Nephron (organoid): Measurements from ENCODE around the gene UBASH3B.

Experiments
- H3K27ac Mint-ChIP-seq, 3 experiments: 2 replicates each; pipeline ENCODE4 v1.8.0; 2020; ENCODE audit warnings: mixed read lengths in 3 of 3, mild to moderate bottlenecking in 2 of 3, moderate library complexity in 1 of 3
- H3K27me3 Mint-ChIP-seq: 2 replicates; pipeline ENCODE4 v1.8.0; 2021; ENCODE audit warnings: low read depth, mild to moderate bottlenecking, moderate library complexity, mixed read lengths
- H3K36me3 Mint-ChIP-seq: 2 replicates; pipeline ENCODE4 v1.8.0; 2020; ENCODE audit warnings: low read depth, mixed read lengths
- H3K4me1 Mint-ChIP-seq: 2 replicates; pipeline ENCODE4 v1.8.0; 2020; ENCODE audit warnings: mixed read lengths
- H3K4me3 Mint-ChIP-seq, 3 experiments: 2 replicates each; pipeline ENCODE4 v1.8.0; 2020; ENCODE audit warnings: mild to moderate bottlenecking in 3 of 3, mixed read lengths in 3 of 3, moderate library complexity in 2 of 3
- H3K9me3 Mint-ChIP-seq: 2 replicates; pipeline ENCODE4 v1.8.0; 2020; ENCODE audit warnings: mixed read lengths
- TF ChIP-seq, protein P1 (sequence below), 3 experiments: fragments of 200-600 bp; sonication (generic); IDR thresholded peaks; one replicate each; pipeline ENCODE4 v1.5.0; 2021; ENCODE audit warnings: antibody characterized with exemption in 3 of 3; ENCODE audit not compliant: unreplicated experiment in 3 of 3

The UBASH3B gene

GRCh38 chr11:122832721-122833470, 177.4 kb downstream of the UBASH3B start:
- Mint-ChIP-seq H3K4me1 (peaks cover 8% of the 10 kb centered on the region), H3K27ac (no peak overlapping the region), H3K9me3 (peaks cover 11% of the 10 kb centered on the region), H3K4me3 (no peak overlapping the region), H3K27me3 (peaks cover 11% of the 10 kb centered on the region), H3K36me3 (no peaks in the 10 kb centered on the region)
- TF ChIP-seq, protein P1, sequence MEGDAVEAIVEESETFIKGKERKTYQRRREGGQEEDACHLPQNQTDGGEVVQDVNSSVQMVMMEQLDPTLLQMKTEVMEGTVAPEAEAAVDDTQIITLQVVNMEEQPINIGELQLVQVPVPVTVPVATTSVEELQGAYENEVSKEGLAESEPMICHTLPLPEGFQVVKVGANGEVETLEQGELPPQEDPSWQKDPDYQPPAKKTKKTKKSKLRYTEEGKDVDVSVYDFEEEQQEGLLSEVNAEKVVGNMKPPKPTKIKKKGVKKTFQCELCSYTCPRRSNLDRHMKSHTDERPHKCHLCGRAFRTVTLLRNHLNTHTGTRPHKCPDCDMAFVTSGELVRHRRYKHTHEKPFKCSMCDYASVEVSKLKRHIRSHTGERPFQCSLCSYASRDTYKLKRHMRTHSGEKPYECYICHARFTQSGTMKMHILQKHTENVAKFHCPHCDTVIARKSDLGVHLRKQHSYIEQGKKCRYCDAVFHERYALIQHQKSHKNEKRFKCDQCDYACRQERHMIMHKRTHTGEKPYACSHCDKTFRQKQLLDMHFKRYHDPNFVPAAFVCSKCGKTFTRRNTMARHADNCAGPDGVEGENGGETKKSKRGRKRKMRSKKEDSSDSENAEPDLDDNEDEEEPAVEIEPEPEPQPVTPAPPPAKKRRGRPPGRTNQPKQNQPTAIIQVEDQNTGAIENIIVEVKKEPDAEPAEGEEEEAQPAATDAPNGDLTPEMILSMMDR (IDR thresholded peaks at IDR 0.05; ENCODE audit: unreplicated experiment in 3 of 3) = no peak

DNA sequence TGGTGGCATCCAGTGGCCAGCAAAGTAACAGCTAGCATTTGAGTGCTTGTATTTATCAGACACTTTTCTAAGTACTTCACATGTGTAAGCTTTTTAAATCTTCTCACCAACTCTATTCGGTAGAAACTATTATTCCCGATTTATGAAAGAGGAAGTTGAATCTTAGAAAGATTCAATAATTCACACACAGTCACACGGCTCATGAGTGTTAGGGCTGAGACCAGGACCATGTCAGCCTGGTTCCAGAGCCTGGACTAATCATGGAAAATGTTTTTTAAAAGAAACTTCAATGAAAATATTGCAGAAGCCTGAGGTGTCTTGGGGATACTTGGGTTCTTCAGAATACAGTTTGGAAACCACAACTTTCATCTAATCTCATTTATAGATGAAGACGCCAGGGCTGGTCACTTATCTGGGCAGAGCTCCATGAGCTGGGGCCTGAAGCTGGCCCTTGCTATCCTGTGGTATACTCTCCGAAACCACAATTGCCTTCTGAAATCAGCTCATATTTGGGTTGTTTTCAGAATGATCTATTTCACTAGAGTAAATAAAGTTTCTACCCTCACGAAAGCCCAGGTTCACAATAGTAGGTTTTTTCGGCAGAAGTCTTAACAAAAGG, 178.4 kb downstream of the UBASH3B start:
- Mint-ChIP-seq H3K4me3 (no peak overlapping the region), H3K27me3 (peaks cover 15% of the 10 kb centered on the region), H3K36me3 (no peaks in the 10 kb centered on the region), H3K4me1 (peaks cover 8% of the 10 kb centered on the region), H3K9me3 (peaks cover 11% of the 10 kb centered on the region), H3K27ac (no peak overlapping the region)
- TF ChIP-seq, protein P1 (IDR thresholded peaks at IDR 0.05; ENCODE audit: unreplicated experiment in 3 of 3) = no peak

- TF ChIP-seq, protein P1 (IDR thresholded peaks at IDR 0.05; ENCODE audit: unreplicated experiment in 3 of 3) = no peak
- Mint-ChIP-seq H3K36me3 (no peaks in the 10 kb centered on the region), H3K9me3 (no peaks in the 10 kb centered on the region), H3K4me1 (peaks cover 8% of the 10 kb centered on the region), H3K27me3 (peaks cover 17% of the 10 kb centered on the region), H3K27ac (no peak overlapping the region), H3K4me3 (no peak overlapping the region)
Observed at GRCh38 chr11:122836916-122837315, 181.4 kb downstream of the UBASH3B start.

DNA sequence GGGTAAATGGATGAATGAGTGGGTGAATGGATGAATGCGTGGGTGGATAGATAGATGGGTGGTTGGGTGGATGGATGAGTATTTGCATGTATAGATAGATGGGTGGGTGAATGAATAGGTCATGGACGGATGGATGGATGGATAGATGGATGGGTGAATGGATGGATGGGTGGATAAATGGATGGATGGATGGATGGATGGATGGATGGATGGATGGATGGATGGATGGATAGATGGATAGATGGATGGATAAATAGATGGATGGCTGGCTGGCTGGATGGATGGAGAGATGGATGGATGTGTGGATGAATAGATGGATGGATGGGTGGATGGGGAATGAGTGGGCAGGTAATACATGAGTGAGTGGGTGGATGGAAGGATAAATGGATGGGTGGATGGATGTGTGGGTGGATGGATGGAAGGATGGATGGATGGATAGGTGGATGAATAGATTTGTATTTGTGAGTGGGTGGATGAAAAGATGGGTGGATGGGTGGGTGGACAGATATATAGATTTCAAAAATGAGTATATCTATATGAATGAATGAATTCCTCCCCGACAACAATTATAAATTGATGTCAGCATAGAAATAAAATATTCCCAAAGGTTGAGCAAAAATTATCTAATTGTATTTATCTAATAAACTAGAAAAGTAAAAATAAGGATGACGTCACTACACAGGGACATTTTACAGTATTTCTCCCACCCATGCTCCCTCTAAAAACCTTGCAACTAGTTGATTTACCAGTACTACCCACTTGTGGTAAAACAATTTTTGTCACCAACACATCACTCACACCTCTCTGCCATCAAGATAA, 182.2 kb downstream of the UBASH3B start:
- H3K4me1 Mint-ChIP-seq = peaks cover 5% of the 10 kb centered on the region
- TF ChIP-seq, protein P1 (IDR thresholded peaks at IDR 0.05; ENCODE audit: unreplicated experiment in 3 of 3) = no peak
- no peaks in the 10 kb centered on the region for H3K36me3 Mint-ChIP-seq
- H3K27ac Mint-ChIP-seq = no peak overlapping the region
- peaks cover 13% of the 10 kb centered on the region for H3K27me3 Mint-ChIP-seq
- H3K4me3 Mint-ChIP-seq = no peak overlapping the region
- no peaks in the 10 kb centered on the region for H3K9me3 Mint-ChIP-seq

- no peak overlapping the region for H3K27ac Mint-ChIP-seq
- TF ChIP-seq, protein P1 (IDR thresholded peaks at IDR 0.05; ENCODE audit: unreplicated experiment in 3 of 3) = no peak
- no peaks in the 10 kb centered on the region for H3K4me1 Mint-ChIP-seq
- no peaks in the 10 kb centered on the region for H3K36me3 Mint-ChIP-seq
- H3K9me3 Mint-ChIP-seq = no peaks in the 10 kb centered on the region
- H3K4me3 Mint-ChIP-seq = no peak overlapping the region
- peaks cover 3% of the 10 kb centered on the region for H3K27me3 Mint-ChIP-seq
Observed at GRCh38 chr11:122843281-122844141, 188.0 kb downstream of the UBASH3B start.
